GM18867 (cell line): ENCODE data around the gene TBK1.

Source experiments
- ATAC-seq: cut with Tn5 transposase; IDR thresholded peaks from one replicate; pipeline ENCODE4 v1.9.1; 2021; ENCODE audit warnings: mild to moderate bottlenecking, moderate library complexity; ENCODE audit not compliant: unreplicated experiment

TBK1 gene

GRCh38 chr12:64451687-64452558 is at the start of gene TBK1:
TBK1 (plus strand) TSS chr12:64452120; CDS start chr12:64455871, 3,751 bp downstream.
- ATAC-seq: peak; percentile 91

- no peak for ATAC-seq
Observed at GRCh38 chr12:64402181-64402580, 49.7 kb upstream of the TBK1 start.

GRCh38 chr12:64403707-64404469 is 48.0 kb upstream of the TBK1 start, which contains the start of gene XPOT:
XPOT (plus strand) TSS chr12:64404392; CDS start chr12:64410036, 5,644 bp downstream.
- ATAC-seq: peak; percentile 97

GRCh38 chr12:64404470-64405256 is 47.3 kb upstream of the TBK1 start:
- ATAC-seq: peak; percentile 28

- ATAC-seq: no peak
Observed at GRCh38 chr12:64407342-64408223, 44.3 kb upstream of the TBK1 start.

GRCh38 chr12:64411427-64411826 is 40.5 kb upstream of the TBK1 start:
- ATAC-seq: no peak

- no peak for ATAC-seq
Observed at GRCh38 chr12:64412459-64412858, 39.5 kb upstream of the TBK1 start.

GRCh38 chr12:64413884-64414283 is 38.0 kb upstream of the TBK1 start:
- no peak for ATAC-seq

GRCh38 chr12:64418209-64418608 is 33.7 kb upstream of the TBK1 start:
- ATAC-seq: no peak

GRCh38 chr12:64419696-64420095 is 32.2 kb upstream of the TBK1 start:
- no peak for ATAC-seq

GRCh38 chr12:64427988-64428387 is 23.9 kb upstream of the TBK1 start:
- no peak for ATAC-seq

GRCh38 chr12:64428956-64429355 is 23.0 kb upstream of the TBK1 start:
- ATAC-seq: no peak

GRCh38 chr12:64430886-64431285 is 21.0 kb upstream of the TBK1 start:
- no peak for ATAC-seq

- ATAC-seq: no peak
Observed at GRCh38 chr12:64431791-64432190, 20.1 kb upstream of the TBK1 start.

GRCh38 chr12:64433915-64434314 is 18.0 kb upstream of the TBK1 start:
- no peak for ATAC-seq

GRCh38 chr12:64440100-64440499 is 11.8 kb upstream of the TBK1 start:
- no peak for ATAC-seq

- no peak for ATAC-seq
Observed at GRCh38 chr12:64445490-64445889, 6.4 kb upstream of the TBK1 start.

- ATAC-seq: no peak
Observed at GRCh38 chr12:64446295-64446694, 5.6 kb upstream of the TBK1 start.

GRCh38 chr12:64450057-64450640 is 1.8 kb upstream of the TBK1 start:
- no peak for ATAC-seq
